Right lobe of liver (tissue), 6 donors: ENCODE results near the gene ERCC2. TPM values are rescaled to one million over a fixed set of nuclear protein-coding genes. Genes with fewer than 3 reads are reported as not detected.
A peak's percentile ranks its signal among the peaks of the same experiment; 100 is the strongest.

Experiments
- ATAC-seq, 4 donors: fragments of 200-7000 bp; cut with Tn5 transposase; one replicate each; pipeline ENCODE4 v1.9.1; 2020; ENCODE audit warnings: mild to moderate bottlenecking in 4 of 4, moderate library complexity in 4 of 4
- DNase-seq, 3 donors: peaks; one replicate each; pipeline ENCODE4 v3.0.0-alpha.2; 2020
- H3K27ac ChIP-seq, 3 donors: fragments of 200-600 bp; one replicate each; pipeline ENCODE4 v1.8.0; 2022
- H3K27me3 ChIP-seq, 2 donors: fragments of 200-600 bp; one replicate each; pipeline ENCODE4 v1.8.0; 2022
- H3K36me3 ChIP-seq, 4 donors: fragments of 200-600 bp; sonication (generic) in 1 of 4; one replicate each; pipeline versions ENCODE4 v1.5.1 to v1.8.0; 2017 to 2022; ENCODE audit warnings: control low read depth in 1 of 4
- H3K4me1 ChIP-seq, 4 donors: fragments of 200-600 bp; sonication (generic) in 1 of 4; one replicate each; pipeline versions ENCODE4 v1.5.1 to v1.8.0; 2017 to 2022; ENCODE audit warnings: control low read depth in 1 of 4
- H3K4me3 ChIP-seq, 3 donors: fragments of 200-600 bp; one replicate each; pipeline ENCODE4 v1.8.0; 2022
- H3K9me3 ChIP-seq, 4 donors: fragments of 200-600 bp; sonication (generic) in 1 of 4; one replicate each; pipeline versions ENCODE4 v1.5.1 to v1.8.0; 2017 to 2022; ENCODE audit warnings: control low read depth in 1 of 4
- CTCF ChIP-seq, 4 donors: fragments of 200-600 bp in 3 of 4; fragments of 450-650 bp in 1 of 4; IDR thresholded peaks; one replicate each; pipeline versions ENCODE4 v1.5.1 to v1.8.0; 2016 to 2022; ENCODE audit warnings: antibody characterized with exemption in 4 of 4, mild to moderate bottlenecking in 2 of 4
- POLR2A ChIP-seq: fragments of 450-650 bp; IDR thresholded peaks from one replicate; pipeline ENCODE4 v1.6.1; 2017; ENCODE audit warnings: antibody characterized with exemption, mild to moderate bottlenecking
- WGBS: methylation state at CpG from one replicate; pipeline ENCODE4 v1.1.6; 2018; ENCODE audit warnings: low coverage, low lambda C conversion rate; ENCODE audit not compliant: insufficient coverage; ENCODE audit errors: missing lambda C conversion rate; 5-methylcytosine and 5-hydroxymethylcytosine counted together
- intact Hi-C, 2 donors: fragments of 100-400 bp; cut with DNase I; formaldehyde crosslinking; loops; one replicate each; pipeline versions ENCODE4 v1.11.2 to v1.14.1; 2022
- long read RNA-seq: library from polyadenylated mRNA; unstranded; transcript quantifications from one replicate; pipeline ENCODE4 v2.0.0, GENCODE V29; 2019
- total RNA-seq, 6 experiments: library from RNA; depleted of rRNA in 2 of 6; stranded (reverse); fragments of >200 nt in 2 of 6; fragmentation: NEBNext Ultra II Directional in 3 of 6; extraction: Animal tissue kit (Norgen Biotek cat#: 25700) in 3 of 6; gene quantifications; one replicate each; pipeline versions ENCODE4 v1.1.0 to v1.2.4, GENCODE V29; 2016 to 2023
- donor health status: DM: no; HTN: yes; CAD: no.
- donor health status: DM: no; HTN: no; CAD: no.
- donor health status: DM: no; HTN: no; CAD: no.
- donor health status: DM: no; HTN: yes; CAD: no.
- donor health status: DM: no; HTN: yes; CAD: no.

The ERCC2 gene
- 10 to 100 TPM in 5 of 6 experiments, 1 to 10 TPM in 1; 9.8 to 13.7 (median 11.3) TPM for total RNA-seq
- long read RNA-seq, partial matches to known transcripts: 2 of 2 reads
- long read RNA-seq, other reads (novel, unspliced or antisense): 0 of 2 reads

GRCh38 chr19:45370410-45371204, at the start of gene ERCC2:
Gene ERCC2, minus strand, starts transcription at chr19:45370573. Its CDS starts 33 bp downstream, at chr19:45370540.
- ATAC-seq: peak; percentile 98 to 100 (median 98)
- peak; percentile 98 to 100 (median 98) for DNase-seq
- Histone ChIP-seq H3K4me3 (peak within 1 kb of the TSS; percentile 75 to 91 (median 84)), H3K27me3 (no peaks in the 10 kb centered on the region), H3K36me3 (no peaks in the 10 kb centered on the region), H3K4me1 (peaks cover 0 to 4% (median 0%) of the 10 kb centered on the region in 4 donors), H3K27ac (peak within 1 kb of the TSS; percentile 41 to 63 (median 58)), H3K9me3 (no peaks in the 10 kb centered on the region)
- TF ChIP-seq CTCF (IDR thresholded peaks at IDR 0.05) (no peak), POLR2A (no peak)
- intact Hi-C loops: no loop called here
- WGBS: 2% methylated on average over 37 of the region's 55 CpGs

GRCh38 chr19:45419895-45420294, 49.5 kb upstream of the ERCC2 start:
- H3K36me3 ChIP-seq: peaks cover 0 to 9% (median 3%) of the 10 kb centered on the region in 4 donors
- no CpG with 5 or more reads among the region's 3 CpGs for WGBS
- DNase-seq (no peak), ATAC-seq (no peak)
- H3K27me3 ChIP-seq: no peaks in the 10 kb centered on the region
- no peak overlapping the region for H3K4me3 ChIP-seq
- TF ChIP-seq POLR2A (no peak), CTCF (IDR thresholded peaks at IDR 0.05) (no peak)
- H3K4me1 ChIP-seq: peaks cover 0 to 14% (median 2%) of the 10 kb centered on the region in 4 donors
- H3K27ac ChIP-seq: no peak overlapping the region
- H3K9me3 ChIP-seq: no peaks in the 10 kb centered on the region
- intact Hi-C loops: no loop called here

- WGBS: no CpG with 5 or more reads among the region's 4 CpGs
- intact Hi-C loops: no loop called here
- peaks cover 0 to 9% (median 2%) of the 10 kb centered on the region in 4 donors for H3K4me1 ChIP-seq
- H3K4me3 ChIP-seq: no peak overlapping the region
- peaks cover 0 to 12% (median 3%) of the 10 kb centered on the region in 4 donors for H3K36me3 ChIP-seq
- no peaks in the 10 kb centered on the region for H3K9me3 ChIP-seq
- no peaks in the 10 kb centered on the region for H3K27me3 ChIP-seq
- TF ChIP-seq POLR2A (no peak), CTCF (IDR thresholded peaks at IDR 0.05) (no peak)
- ATAC-seq (no peak), DNase-seq (peak in 1 of 3 donors; percentile 28)
- H3K27ac ChIP-seq: no peak overlapping the region
Measured at GRCh38 chr19:45419396-45419795, 49.0 kb upstream of the ERCC2 start.

- TF ChIP-seq POLR2A (no peak), CTCF (IDR thresholded peaks at IDR 0.05) (no peak)
Measured at GRCh38 chr19:45418802-45419201, 48.4 kb upstream of the ERCC2 start.

More at GRCh38 chr19:45418802-45419201, 48.4 kb upstream of the ERCC2 start:
- Histone ChIP-seq H3K27ac (no peak overlapping the region), H3K9me3 (no peaks in the 10 kb centered on the region), H3K36me3 (peaks cover 0 to 18% (median 3%) of the 10 kb centered on the region in 4 donors), H3K27me3 (no peaks in the 10 kb centered on the region), H3K4me1 (peaks cover 0 to 6% (median 2%) of the 10 kb centered on the region in 4 donors), H3K4me3 (no peak overlapping the region)
- DNase-seq (no peak), ATAC-seq (no peak)
- intact Hi-C loops: no loop called here
- WGBS: 83% methylated on average over 2 of the region's 9 CpGs
